SK-N-SH treated with all-trans-retinoic acid at 6 μM for 48 hours (cell line): Measurements from ENCODE around the gene CALN1.

Source experiments
- ATAC-seq: fragments of 200-7000 bp; cut with Tn5 transposase; 3 replicates; pipeline ENCODE4 v1.9.1; 2020; ENCODE audit warnings: mild to moderate bottlenecking, moderate library complexity
- ARNTL ChIP-seq: fragments of 450-650 bp; formaldehyde crosslinking; IDR thresholded peaks from 2 replicates; pipeline ENCODE4 v1.5.0; 2020; ENCODE audit warnings: low read depth, mild to moderate bottlenecking, moderate library complexity, borderline replicate concordance
- CSDC2 ChIP-seq: fragments of 250-450 bp; sonication (Bioruptor Pico); IDR thresholded peaks from 2 replicates; pipeline ENCODE4 v1.5.0; 2020; ENCODE audit warnings: mild to moderate bottlenecking, moderate library complexity
- ESRRG ChIP-seq: fragments of 250-450 bp; sonication (Bioruptor Pico); IDR thresholded peaks from 2 replicates; pipeline ENCODE4 v1.6.1; 2021; ENCODE audit warnings: mild to moderate bottlenecking
- GLIS3 ChIP-seq: fragments of 250-450 bp; sonication (Bioruptor Pico); IDR thresholded peaks from 2 replicates; pipeline ENCODE4 v1.5.0; 2020; ENCODE audit warnings: mild to moderate bottlenecking, moderate library complexity
- PPARA ChIP-seq: fragments of 250-450 bp; sonication (Bioruptor Pico); IDR thresholded peaks from 2 replicates; pipeline ENCODE4 v1.5.0; 2020; ENCODE audit warnings: mild to moderate bottlenecking, borderline replicate concordance
- SNAI2 ChIP-seq: fragments of 250-450 bp; sonication (Bioruptor Pico); IDR thresholded peaks from 2 replicates; pipeline ENCODE4 v1.5.0; 2020; ENCODE audit warnings: mild to moderate bottlenecking, moderate library complexity
- TCF4 ChIP-seq: fragments of 250-450 bp; sonication (Bioruptor Pico); IDR thresholded peaks from 2 replicates; pipeline ENCODE4 v1.8.0; 2021; ENCODE audit warnings: mild to moderate bottlenecking, moderate library complexity, borderline replicate concordance
- TOX ChIP-seq: fragments of 250-450 bp; sonication (Bioruptor Pico); IDR thresholded peaks from 2 replicates; pipeline ENCODE4 v1.8.0; 2021; ENCODE audit warnings: mild to moderate bottlenecking, moderate library complexity, borderline replicate concordance
- ZC3H10 ChIP-seq: fragments of 250-450 bp; sonication (Bioruptor Pico); IDR thresholded peaks from 2 replicates; pipeline ENCODE4 v1.5.1; 2021; ENCODE audit warnings: mild to moderate bottlenecking, moderate library complexity
- ZFP3 ChIP-seq: fragments of 250-450 bp; sonication (Bioruptor Pico); IDR thresholded peaks from 2 replicates; pipeline ENCODE4 v1.5.0; 2020; ENCODE audit warnings: mild to moderate bottlenecking, moderate library complexity
- ZNF565 ChIP-seq: fragments of 450-650 bp; formaldehyde crosslinking; conservative IDR thresholded peaks from 2 replicates; pipeline ENCODE4 v1.5.0; 2020; ENCODE audit warnings: low read depth, mild to moderate bottlenecking, moderate library complexity
- TF ChIP-seq, protein P1 (sequence below): fragments of 250-450 bp; sonication (Bioruptor Pico); IDR thresholded peaks from 2 replicates; pipeline ENCODE4 v1.8.0; 2021; ENCODE audit warnings: low read depth, mild to moderate bottlenecking, moderate library complexity, borderline replicate concordance
- TF ChIP-seq, protein P2 (sequence below): fragments of 250-450 bp; sonication (Bioruptor Pico); IDR thresholded peaks from 2 replicates; pipeline ENCODE4 v1.5.1; 2021; ENCODE audit warnings: mild to moderate bottlenecking, moderate library complexity
- TF ChIP-seq, protein P3 (sequence below): fragments of 250-450 bp; sonication (Bioruptor Pico); IDR thresholded peaks from 2 replicates; pipeline ENCODE4 v1.5.0; 2020; ENCODE audit warnings: mild to moderate bottlenecking, moderate library complexity
- TF ChIP-seq, protein P4 (sequence below): fragments of 250-450 bp; sonication (Bioruptor Pico); IDR thresholded peaks from 2 replicates; pipeline ENCODE4 v1.5.1; 2020; ENCODE audit warnings: low read depth, mild to moderate bottlenecking, moderate library complexity
- TF ChIP-seq, protein P5 (sequence below): fragments of 250-450 bp; sonication (Bioruptor Pico); IDR thresholded peaks from 2 replicates; pipeline ENCODE4 v1.8.0; 2020; ENCODE audit warnings: mild to moderate bottlenecking, moderate library complexity, borderline replicate concordance

The CALN1 gene

DNA sequence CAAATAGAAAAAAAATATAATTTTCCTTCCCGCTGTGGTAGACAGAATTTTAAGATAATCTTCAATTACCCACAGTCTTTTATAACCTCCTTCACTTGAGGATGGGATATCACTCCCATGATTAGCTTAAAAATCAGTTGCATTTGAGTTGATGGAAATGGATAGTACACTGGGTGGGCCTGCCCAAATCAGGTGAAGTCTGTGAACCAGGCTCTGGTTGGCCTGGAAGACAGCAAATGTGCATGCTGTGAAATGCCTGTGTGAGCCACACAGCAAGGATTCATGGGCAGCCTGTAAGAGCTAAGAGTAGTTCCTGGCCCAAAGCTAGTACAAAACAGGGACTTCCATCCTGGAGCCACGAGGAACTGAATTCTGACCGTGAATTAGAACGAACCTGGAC lies 548.0 kb downstream of the CALN1 start (continued):
- TF ChIP-seq ZC3H10: no peak
- TF ChIP-seq SNAI2: no peak
- TF ChIP-seq GLIS3 (CRISPR knock-in tag): no peak
- TF ChIP-seq TOX (CRISPR knock-in tag): no peak
- no peak for TF ChIP-seq ESRRG (CRISPR knock-in tag)
- no peak for TF ChIP-seq ZNF565
- TF ChIP-seq, protein P1, sequence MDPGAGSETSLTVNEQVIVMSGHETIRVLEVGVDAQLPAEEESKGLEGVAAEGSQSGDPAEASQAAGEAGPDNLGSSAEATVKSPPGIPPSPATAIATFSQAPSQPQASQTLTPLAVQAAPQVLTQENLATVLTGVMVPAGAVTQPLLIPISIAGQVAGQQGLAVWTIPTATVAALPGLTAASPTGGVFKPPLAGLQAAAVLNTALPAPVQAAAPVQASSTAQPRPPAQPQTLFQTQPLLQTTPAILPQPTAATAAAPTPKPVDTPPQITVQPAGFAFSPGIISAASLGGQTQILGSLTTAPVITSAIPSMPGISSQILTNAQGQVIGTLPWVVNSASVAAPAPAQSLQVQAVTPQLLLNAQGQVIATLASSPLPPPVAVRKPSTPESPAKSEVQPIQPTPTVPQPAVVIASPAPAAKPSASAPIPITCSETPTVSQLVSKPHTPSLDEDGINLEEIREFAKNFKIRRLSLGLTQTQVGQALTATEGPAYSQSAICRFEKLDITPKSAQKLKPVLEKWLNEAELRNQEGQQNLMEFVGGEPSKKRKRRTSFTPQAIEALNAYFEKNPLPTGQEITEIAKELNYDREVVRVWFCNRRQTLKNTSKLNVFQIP: no peak
- TF ChIP-seq, protein P2, sequence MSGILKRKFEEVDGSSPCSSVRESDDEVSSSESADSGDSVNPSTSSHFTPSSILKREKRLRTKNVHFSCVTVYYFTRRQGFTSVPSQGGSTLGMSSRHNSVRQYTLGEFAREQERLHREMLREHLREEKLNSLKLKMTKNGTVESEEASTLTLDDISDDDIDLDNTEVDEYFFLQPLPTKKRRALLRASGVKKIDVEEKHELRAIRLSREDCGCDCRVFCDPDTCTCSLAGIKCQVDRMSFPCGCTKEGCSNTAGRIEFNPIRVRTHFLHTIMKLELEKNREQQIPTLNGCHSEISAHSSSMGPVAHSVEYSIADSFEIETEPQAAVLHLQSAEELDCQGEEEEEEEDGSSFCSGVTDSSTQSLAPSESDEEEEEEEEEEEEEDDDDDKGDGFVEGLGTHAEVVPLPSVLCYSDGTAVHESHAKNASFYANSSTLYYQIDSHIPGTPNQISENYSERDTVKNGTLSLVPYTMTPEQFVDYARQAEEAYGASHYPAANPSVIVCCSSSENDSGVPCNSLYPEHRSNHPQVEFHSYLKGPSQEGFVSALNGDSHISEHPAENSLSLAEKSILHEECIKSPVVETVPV: no peak
- TF ChIP-seq TCF4 (CRISPR knock-in tag): no peak

DNA sequence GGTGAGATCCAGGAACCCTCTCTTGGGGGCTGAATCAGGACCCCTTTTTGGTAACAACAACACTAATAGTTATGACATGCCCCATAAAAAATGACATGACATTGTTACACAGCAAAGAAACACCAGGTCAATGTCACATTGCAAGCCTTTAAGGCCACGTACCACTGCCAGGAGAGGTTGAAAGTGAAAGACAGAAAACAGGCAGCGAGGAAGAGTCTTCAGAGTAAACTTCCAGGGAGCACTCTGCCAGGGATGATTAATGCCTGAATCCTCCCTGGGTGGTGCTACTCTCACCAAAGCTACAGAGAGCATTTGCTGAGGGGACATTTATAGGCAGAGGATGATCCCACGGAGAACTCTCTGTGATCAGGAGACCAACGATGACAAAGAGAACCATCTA lies 551.6 kb downstream of the CALN1 start:
- TF ChIP-seq ZC3H10: no peak
- TF ChIP-seq SNAI2: no peak
- TF ChIP-seq, protein P3, sequence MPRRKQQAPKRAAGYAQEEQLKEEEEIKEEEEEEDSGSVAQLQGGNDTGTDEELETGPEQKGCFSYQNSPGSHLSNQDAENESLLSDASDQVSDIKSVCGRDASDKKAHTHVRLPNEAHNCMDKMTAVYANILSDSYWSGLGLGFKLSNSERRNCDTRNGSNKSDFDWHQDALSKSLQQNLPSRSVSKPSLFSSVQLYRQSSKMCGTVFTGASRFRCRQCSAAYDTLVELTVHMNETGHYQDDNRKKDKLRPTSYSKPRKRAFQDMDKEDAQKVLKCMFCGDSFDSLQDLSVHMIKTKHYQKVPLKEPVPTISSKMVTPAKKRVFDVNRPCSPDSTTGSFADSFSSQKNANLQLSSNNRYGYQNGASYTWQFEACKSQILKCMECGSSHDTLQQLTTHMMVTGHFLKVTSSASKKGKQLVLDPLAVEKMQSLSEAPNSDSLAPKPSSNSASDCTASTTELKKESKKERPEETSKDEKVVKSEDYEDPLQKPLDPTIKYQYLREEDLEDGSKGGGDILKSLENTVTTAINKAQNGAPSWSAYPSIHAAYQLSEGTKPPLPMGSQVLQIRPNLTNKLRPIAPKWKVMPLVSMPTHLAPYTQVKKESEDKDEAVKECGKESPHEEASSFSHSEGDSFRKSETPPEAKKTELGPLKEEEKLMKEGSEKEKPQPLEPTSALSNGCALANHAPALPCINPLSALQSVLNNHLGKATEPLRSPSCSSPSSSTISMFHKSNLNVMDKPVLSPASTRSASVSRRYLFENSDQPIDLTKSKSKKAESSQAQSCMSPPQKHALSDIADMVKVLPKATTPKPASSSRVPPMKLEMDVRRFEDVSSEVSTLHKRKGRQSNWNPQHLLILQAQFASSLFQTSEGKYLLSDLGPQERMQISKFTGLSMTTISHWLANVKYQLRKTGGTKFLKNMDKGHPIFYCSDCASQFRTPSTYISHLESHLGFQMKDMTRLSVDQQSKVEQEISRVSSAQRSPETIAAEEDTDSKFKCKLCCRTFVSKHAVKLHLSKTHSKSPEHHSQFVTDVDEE (CRISPR knock-in tag): no peak
- no peak for ATAC-seq

DNA sequence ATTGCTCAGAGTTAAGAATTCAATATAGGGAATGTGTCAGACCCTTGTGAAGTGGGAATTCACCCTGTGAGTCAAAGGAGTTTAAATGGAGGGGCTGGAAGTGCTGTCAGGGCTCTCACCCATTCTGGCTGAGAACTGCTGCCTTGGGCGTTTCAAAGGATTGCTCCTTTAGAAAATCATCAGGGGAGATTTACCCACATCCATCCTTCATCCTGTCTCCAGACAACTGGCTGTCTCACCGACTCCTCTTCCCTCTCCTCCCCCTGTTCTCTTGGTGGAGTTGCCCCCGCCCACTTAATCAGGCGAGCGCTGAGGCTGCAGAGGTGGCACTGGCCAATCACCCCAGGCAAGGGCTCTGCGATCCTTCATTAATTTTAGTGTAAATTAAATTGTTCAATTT lies 554.8 kb downstream of the CALN1 start:
- no peak for ATAC-seq
- TF ChIP-seq GLIS3 (CRISPR knock-in tag) (no peak), ARNTL (CRISPR knock-in tag) (no peak), ZFP3 (no peak), TCF4 (CRISPR knock-in tag) (no peak), SNAI2 (no peak), PPARA (no peak), CSDC2 (CRISPR knock-in tag) (no peak), TOX (CRISPR knock-in tag) (no peak), ZNF565 (no peak)
- TF ChIP-seq, protein P4, sequence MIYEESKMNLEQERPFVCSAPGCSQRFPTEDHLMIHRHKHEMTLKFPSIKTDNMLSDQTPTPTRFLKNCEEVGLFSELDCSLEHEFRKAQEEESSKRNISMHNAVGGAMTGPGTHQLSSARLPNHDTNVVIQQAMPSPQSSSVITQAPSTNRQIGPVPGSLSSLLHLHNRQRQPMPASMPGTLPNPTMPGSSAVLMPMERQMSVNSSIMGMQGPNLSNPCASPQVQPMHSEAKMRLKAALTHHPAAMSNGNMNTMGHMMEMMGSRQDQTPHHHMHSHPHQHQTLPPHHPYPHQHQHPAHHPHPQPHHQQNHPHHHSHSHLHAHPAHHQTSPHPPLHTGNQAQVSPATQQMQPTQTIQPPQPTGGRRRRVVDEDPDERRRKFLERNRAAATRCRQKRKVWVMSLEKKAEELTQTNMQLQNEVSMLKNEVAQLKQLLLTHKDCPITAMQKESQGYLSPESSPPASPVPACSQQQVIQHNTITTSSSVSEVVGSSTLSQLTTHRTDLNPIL (CRISPR knock-in tag): no peak
- TF ChIP-seq, protein P3 (CRISPR knock-in tag): no peak
- TF ChIP-seq, protein P5, sequence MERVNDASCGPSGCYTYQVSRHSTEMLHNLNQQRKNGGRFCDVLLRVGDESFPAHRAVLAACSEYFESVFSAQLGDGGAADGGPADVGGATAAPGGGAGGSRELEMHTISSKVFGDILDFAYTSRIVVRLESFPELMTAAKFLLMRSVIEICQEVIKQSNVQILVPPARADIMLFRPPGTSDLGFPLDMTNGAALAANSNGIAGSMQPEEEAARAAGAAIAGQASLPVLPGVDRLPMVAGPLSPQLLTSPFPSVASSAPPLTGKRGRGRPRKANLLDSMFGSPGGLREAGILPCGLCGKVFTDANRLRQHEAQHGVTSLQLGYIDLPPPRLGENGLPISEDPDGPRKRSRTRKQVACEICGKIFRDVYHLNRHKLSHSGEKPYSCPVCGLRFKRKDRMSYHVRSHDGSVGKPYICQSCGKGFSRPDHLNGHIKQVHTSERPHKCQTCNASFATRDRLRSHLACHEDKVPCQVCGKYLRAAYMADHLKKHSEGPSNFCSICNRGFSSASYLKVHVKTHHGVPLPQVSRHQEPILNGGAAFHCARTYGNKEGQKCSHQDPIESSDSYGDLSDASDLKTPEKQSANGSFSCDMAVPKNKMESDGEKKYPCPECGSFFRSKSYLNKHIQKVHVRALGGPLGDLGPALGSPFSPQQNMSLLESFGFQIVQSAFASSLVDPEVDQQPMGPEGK: no peak
